ENCODE measurements around the gene PRDM15. TPM values are rescaled to one million over a fixed set of nuclear protein-coding genes. Genes with fewer than 3 reads are reported as not detected.

The PRDM15 gene
- polyA plus RNA-seq, 4 donors = 3.6 to 5.1 (median 4.3) TPM

GRCh38 chr21:41821081-41821755, 57.9 kb downstream of the PRDM15 start:
- Histone ChIP-seq H3K4me3 (ENCODE audit: low read depth in 1 of 3, low read length in 3 of 3) (no peak overlapping the region), H3K36me3 (ENCODE audit: control insufficient read depth in 3 of 3, insufficient read depth in 2 of 3, low read depth in 1 of 3, low read length in 3 of 3) (peaks cover 0 to 74% (median 5%) of the 10 kb centered on the region in 3 donors), H3K27me3 (ENCODE audit: control insufficient read depth in 3 of 3, insufficient read depth in 3 of 3, low read length in 3 of 3) (no peaks in the 10 kb centered on the region), H3K9me3 (ENCODE audit: control insufficient read depth in 2 of 2, insufficient read depth in 1 of 2, low read depth in 1 of 2, low read length in 1 of 2) (no peaks in the 10 kb centered on the region), H3K4me1 (ENCODE audit: control insufficient read depth in 3 of 3, insufficient read depth in 2 of 3, low read depth in 1 of 3, low read length in 2 of 3) (no peaks in the 10 kb centered on the region), H3K27ac (ENCODE audit: low read depth in 1 of 3, low read length in 2 of 3) (no peak overlapping the region)
- FAIRE-seq (no peak), DNase-seq (no peak)
- WGBS, 3 donors = 87 to 92% (median 89%) methylated on average over 20 to 21 of the region's 21 CpGs

DNA sequence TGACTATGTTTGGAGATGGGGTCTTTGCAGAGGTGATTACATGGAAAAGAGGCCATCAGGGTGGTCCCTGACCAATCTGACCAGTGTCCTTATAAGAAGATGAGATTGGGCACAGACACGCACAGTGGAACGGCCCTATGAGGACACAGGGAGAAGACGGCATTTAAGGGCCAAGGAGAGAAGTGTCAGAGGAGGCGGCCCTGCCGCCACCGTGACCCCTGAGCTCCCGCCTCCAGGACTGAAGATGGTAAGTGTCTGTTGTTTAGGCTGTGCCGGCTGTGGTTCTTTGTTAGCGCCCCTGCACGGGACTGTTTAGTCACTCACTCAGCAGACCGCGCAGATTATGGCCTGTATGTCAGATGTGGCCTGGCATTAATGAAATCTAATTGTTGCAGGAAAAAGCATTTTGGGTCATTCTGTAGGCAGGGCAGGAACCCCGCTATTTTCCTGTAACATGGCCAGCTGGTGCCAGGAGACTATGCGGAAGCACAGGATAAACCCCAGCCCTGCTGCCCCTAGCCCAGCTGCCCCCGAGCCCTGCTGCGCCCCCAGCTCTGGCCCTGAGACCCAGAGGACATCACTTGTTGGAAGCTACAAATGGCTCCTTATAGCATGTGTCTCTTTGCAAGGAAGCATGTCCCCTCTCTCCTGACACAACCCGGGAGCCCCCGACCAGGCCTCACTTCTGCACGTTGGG, 58.6 kb downstream of the PRDM15 start:
- Histone ChIP-seq H3K36me3 (ENCODE audit: control insufficient read depth in 3 of 3, insufficient read depth in 2 of 3, low read depth in 1 of 3, low read length in 3 of 3) (peaks cover 0 to 76% (median 6%) of the 10 kb centered on the region in 3 donors), H3K27me3 (ENCODE audit: control insufficient read depth in 3 of 3, insufficient read depth in 3 of 3, low read length in 3 of 3) (no peaks in the 10 kb centered on the region), H3K4me3 (ENCODE audit: low read depth in 1 of 3, low read length in 3 of 3) (no peak overlapping the region), H3K27ac (ENCODE audit: low read depth in 1 of 3, low read length in 2 of 3) (no peak overlapping the region), H3K9me3 (ENCODE audit: control insufficient read depth in 2 of 2, insufficient read depth in 1 of 2, low read depth in 1 of 2, low read length in 1 of 2) (no peaks in the 10 kb centered on the region), H3K4me1 (ENCODE audit: control insufficient read depth in 3 of 3, insufficient read depth in 2 of 3, low read depth in 1 of 3, low read length in 2 of 3) (no peaks in the 10 kb centered on the region)
- FAIRE-seq = no peak
- 93 to 96% (median 94%) methylated on average over 19 of the region's 19 CpGs for WGBS, 3 donors
- no peak for DNase-seq

- 93 to 97% (median 94%) methylated on average over 17 to 19 of the region's 19 CpGs for WGBS, 3 donors
- FAIRE-seq (no peak), DNase-seq (no peak)
- H3K27me3 ChIP-seq (ENCODE audit: control insufficient read depth in 3 of 3, insufficient read depth in 3 of 3, low read length in 3 of 3) = no peaks in the 10 kb centered on the region
- H3K4me3 ChIP-seq (ENCODE audit: low read depth in 1 of 3, low read length in 3 of 3) = no peak overlapping the region
- no peaks in the 10 kb centered on the region for H3K4me1 ChIP-seq (ENCODE audit: control insufficient read depth in 3 of 3, insufficient read depth in 2 of 3, low read depth in 1 of 3, low read length in 2 of 3)
- H3K27ac ChIP-seq (ENCODE audit: low read depth in 1 of 3, low read length in 2 of 3) = no peak overlapping the region
- no peaks in the 10 kb centered on the region for H3K9me3 ChIP-seq (ENCODE audit: control insufficient read depth in 2 of 2, insufficient read depth in 1 of 2, low read depth in 1 of 2, low read length in 1 of 2)
- peaks cover 2 to 75% (median 10%) of the 10 kb centered on the region in 3 donors for H3K36me3 ChIP-seq (ENCODE audit: control insufficient read depth in 3 of 3, insufficient read depth in 2 of 3, low read depth in 1 of 3, low read length in 3 of 3)
Measured at GRCh38 chr21:41819856-41820281, 59.3 kb downstream of the PRDM15 start.

DNA sequence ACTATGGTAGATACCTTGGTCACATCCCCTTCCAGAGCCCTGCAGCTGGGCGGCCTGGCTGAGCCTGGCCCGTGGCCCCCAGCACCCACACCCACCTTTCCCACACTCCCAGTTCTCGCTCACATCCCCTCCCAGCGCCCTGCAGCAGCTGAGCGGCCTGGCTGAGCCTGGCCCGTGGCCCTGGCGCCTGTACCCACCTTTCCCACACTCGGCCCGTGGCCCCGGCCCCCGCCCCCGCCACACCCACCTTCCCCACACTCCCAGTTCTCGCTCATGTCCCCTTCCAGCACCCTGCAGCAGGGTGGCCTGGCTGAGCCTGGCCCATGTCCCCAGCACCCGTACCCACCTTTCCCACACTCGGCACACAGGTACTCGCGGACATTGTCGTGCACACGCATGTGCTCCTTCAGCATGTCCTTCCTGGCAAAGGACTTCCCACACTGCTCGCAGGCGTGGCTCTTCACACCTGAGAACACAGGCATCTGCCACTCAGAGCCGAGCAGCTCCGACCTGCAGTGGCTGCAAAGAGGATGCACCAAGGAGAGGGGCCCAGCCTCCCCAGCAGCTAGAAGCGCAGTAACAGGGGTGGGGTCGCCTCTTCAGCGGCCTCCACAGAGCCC, 59.8 kb downstream of the PRDM15 start:
- Histone ChIP-seq H3K9me3 (ENCODE audit: control insufficient read depth in 2 of 2, insufficient read depth in 1 of 2, low read depth in 1 of 2, low read length in 1 of 2) (no peaks in the 10 kb centered on the region), H3K4me1 (ENCODE audit: control insufficient read depth in 3 of 3, insufficient read depth in 2 of 3, low read depth in 1 of 3, low read length in 2 of 3) (no peaks in the 10 kb centered on the region), H3K4me3 (ENCODE audit: low read depth in 1 of 3, low read length in 3 of 3) (no peak overlapping the region), H3K27me3 (ENCODE audit: control insufficient read depth in 3 of 3, insufficient read depth in 3 of 3, low read length in 3 of 3) (no peaks in the 10 kb centered on the region), H3K27ac (ENCODE audit: low read depth in 1 of 3, low read length in 2 of 3) (no peak overlapping the region), H3K36me3 (ENCODE audit: control insufficient read depth in 3 of 3, insufficient read depth in 2 of 3, low read depth in 1 of 3, low read length in 3 of 3) (peaks cover 2 to 70% (median 10%) of the 10 kb centered on the region in 3 donors)
- WGBS, 3 donors = 89 to 93% (median 93%) methylated on average over 25 to 26 of the region's 26 CpGs
- DNase-seq = no peak
- FAIRE-seq = no peak

GRCh38 chr21:41817877-41818855, 61.0 kb downstream of the PRDM15 start:
- no peak for DNase-seq
- peaks cover 3 to 64% (median 9%) of the 10 kb centered on the region in 3 donors for H3K36me3 ChIP-seq (ENCODE audit: control insufficient read depth in 3 of 3, insufficient read depth in 2 of 3, low read depth in 1 of 3, low read length in 3 of 3)
- FAIRE-seq = no peak
- no peaks in the 10 kb centered on the region for H3K27me3 ChIP-seq (ENCODE audit: control insufficient read depth in 3 of 3, insufficient read depth in 3 of 3, low read length in 3 of 3)
- H3K9me3 ChIP-seq (ENCODE audit: control insufficient read depth in 2 of 2, insufficient read depth in 1 of 2, low read depth in 1 of 2, low read length in 1 of 2) = no peaks in the 10 kb centered on the region
- H3K27ac ChIP-seq (ENCODE audit: low read depth in 1 of 3, low read length in 2 of 3) = no peak overlapping the region
- no peaks in the 10 kb centered on the region for H3K4me1 ChIP-seq (ENCODE audit: control insufficient read depth in 3 of 3, insufficient read depth in 2 of 3, low read depth in 1 of 3, low read length in 2 of 3)
- 92 to 94% (median 93%) methylated on average over 24 of the region's 24 CpGs for WGBS, 3 donors
- no peak overlapping the region for H3K4me3 ChIP-seq (ENCODE audit: low read depth in 1 of 3, low read length in 3 of 3)

DNA sequence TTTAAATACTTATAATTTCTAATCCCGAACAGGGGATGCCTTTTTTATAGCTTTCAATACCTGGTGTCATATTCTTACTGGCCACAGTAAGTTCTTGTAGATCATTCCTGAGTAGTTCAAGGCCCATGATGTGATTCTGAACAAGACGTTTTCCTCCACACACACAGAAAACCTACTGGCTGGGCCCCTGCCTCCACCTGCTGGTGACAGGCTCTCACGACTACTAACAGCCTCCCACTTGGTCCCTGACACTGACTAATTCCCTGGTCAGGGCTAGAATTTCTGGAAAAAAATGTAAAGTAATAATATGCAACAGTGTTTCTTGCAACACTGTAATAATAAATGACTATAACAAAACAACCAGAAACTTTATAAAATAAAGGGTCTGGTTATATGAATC, 61.9 kb downstream of the PRDM15 start:
- H3K27ac ChIP-seq (ENCODE audit: low read depth in 1 of 3, low read length in 2 of 3) = no peak overlapping the region
- FAIRE-seq = no peak
- H3K4me1 ChIP-seq (ENCODE audit: control insufficient read depth in 3 of 3, insufficient read depth in 2 of 3, low read depth in 1 of 3, low read length in 2 of 3) = no peaks in the 10 kb centered on the region
- no peaks in the 10 kb centered on the region for H3K27me3 ChIP-seq (ENCODE audit: control insufficient read depth in 3 of 3, insufficient read depth in 3 of 3, low read length in 3 of 3)
- WGBS, 3 donors = 9 to 22% (median 13%) methylated on average over 3 of the region's 3 CpGs
- H3K36me3 ChIP-seq (ENCODE audit: control insufficient read depth in 3 of 3, insufficient read depth in 2 of 3, low read depth in 1 of 3, low read length in 3 of 3) = peaks cover 6 to 64% (median 12%) of the 10 kb centered on the region in 3 donors
- H3K4me3 ChIP-seq (ENCODE audit: low read depth in 1 of 3, low read length in 3 of 3) = no peak overlapping the region
- DNase-seq = peak; percentile 75 to 80
- no peaks in the 10 kb centered on the region for H3K9me3 ChIP-seq (ENCODE audit: control insufficient read depth in 2 of 2, insufficient read depth in 1 of 2, low read depth in 1 of 2, low read length in 1 of 2)

- no peaks in the 10 kb centered on the region for H3K4me1 ChIP-seq (ENCODE audit: control insufficient read depth in 3 of 3, insufficient read depth in 2 of 3, low read depth in 1 of 3, low read length in 2 of 3)
- H3K9me3 ChIP-seq (ENCODE audit: control insufficient read depth in 2 of 2, insufficient read depth in 1 of 2, low read depth in 1 of 2, low read length in 1 of 2) = no peaks in the 10 kb centered on the region
- no peak overlapping the region for H3K4me3 ChIP-seq (ENCODE audit: low read depth in 1 of 3, low read length in 3 of 3)
- no peak overlapping the region for H3K27ac ChIP-seq (ENCODE audit: low read depth in 1 of 3, low read length in 2 of 3)
- FAIRE-seq (no peak), DNase-seq (peak; percentile 57 to 69)
- peaks cover 6 to 61% (median 12%) of the 10 kb centered on the region in 3 donors for H3K36me3 ChIP-seq (ENCODE audit: control insufficient read depth in 3 of 3, insufficient read depth in 2 of 3, low read depth in 1 of 3, low read length in 3 of 3)
- H3K27me3 ChIP-seq (ENCODE audit: control insufficient read depth in 3 of 3, insufficient read depth in 3 of 3, low read length in 3 of 3) = no peaks in the 10 kb centered on the region
- WGBS, 3 donors = 15 to 19% (median 16%) methylated on average over 12 of the region's 12 CpGs
Measured at GRCh38 chr21:41816583-41817165, 62.5 kb downstream of the PRDM15 start.

All from small intestine (tissue), 7 donors.